Body of pancreas (tissue), 4 donors: Measurements from ENCODE around the gene PLEKHG4B. TPM values are rescaled to one million over a fixed set of nuclear protein-coding genes. Genes with fewer than 3 reads are reported as not detected.
"Not testable (repeated sequence)": the region's sequence is repeated elsewhere in the genome, so short reads cannot be mapped to it uniquely, and the experiment has no call there.

ENCODE experiments used
- ATAC-seq: fragments of 150-250 bp; one replicate; pipeline ENCODE4 v1.9.1; 2016
- DNase-seq, 4 donors: peaks; one replicate each; pipeline ENCODE4 v3.0.0-alpha.2; 2019
- H3K27ac ChIP-seq, 4 donors: fragments of 200-600 bp; sonication (generic); 1 replicate in 3 of 4; 2 replicates in 1 of 4; pipeline versions ENCODE4 v1.5.1 to v1.6.1; 2016 to 2019; ENCODE audit warnings: mild to moderate bottlenecking in 1 of 4, mixed read lengths in 1 of 4, moderate library complexity in 1 of 4
- H3K27me3 ChIP-seq, 2 donors: fragments of 200-600 bp; sonication (generic); one replicate each; pipeline ENCODE4 v1.6.0; 2016; ENCODE audit warnings: mild to moderate bottlenecking in 1 of 2
- H3K36me3 ChIP-seq, 2 donors: fragments of 200-600 bp; sonication (generic); replicated peaks in 1 of 2; 2 replicates each; pipeline ENCODE4 v1.5.1; 2016; ENCODE audit warnings: low read depth in 2 of 2; ENCODE audit not compliant: insufficient read depth in 1 of 2
- H3K4me1 ChIP-seq: fragments of 200-600 bp; sonication (generic); one replicate; pipeline ENCODE4 v1.6.0; 2016
- H3K4me3 ChIP-seq, 2 donors: fragments of 200-600 bp; sonication (generic); 1 replicate in 1 of 2; 2 replicates in 1 of 2; pipeline ENCODE4 v1.5.1; 2016 to 2019
- H3K9me3 ChIP-seq, 3 donors: fragments of 200-600 bp; sonication (generic); 1 replicate in 2 of 3; 2 replicates in 1 of 3; pipeline ENCODE4 v1.5.1; 2016
- POLR2A ChIP-seq, 3 donors: fragments of 450-650 bp; IDR thresholded peaks; one replicate each; pipeline ENCODE4 v1.6.1; 2016; ENCODE audit warnings: antibody characterized with exemption in 3 of 3, mild to moderate bottlenecking in 2 of 3
- WGBS, 2 donors: methylation state at CpG; one replicate each; pipeline ENCODE4 v1.1.5; 2017; 5-methylcytosine and 5-hydroxymethylcytosine counted together
- intact Hi-C: fragments of 100-400 bp; cut with DNase I; formaldehyde crosslinking; loops from one replicate; pipeline ENCODE4 v1.15.1; 2023
- total RNA-seq, 2 donors: library from RNA; depleted of rRNA; stranded (reverse); fragments of >200 nt; gene quantifications; one replicate each; pipeline ENCODE4 v1.1.0, GENCODE V29; 2016
- TF ChIP-seq, protein P1 (sequence below), 7 experiments: fragments of 450-650 bp in 4 of 7; fragments of 200-600 bp in 3 of 7; sonication (generic) in 3 of 7; IDR thresholded peaks; one replicate each; pipeline ENCODE4 v1.5.1; 2016 to 2019; ENCODE audit warnings: antibody characterized with exemption in 7 of 7

The PLEKHG4B gene
- total RNA-seq, 2 donors from 2014 or later: 0.99 to 1.3 TPM

DNA sequence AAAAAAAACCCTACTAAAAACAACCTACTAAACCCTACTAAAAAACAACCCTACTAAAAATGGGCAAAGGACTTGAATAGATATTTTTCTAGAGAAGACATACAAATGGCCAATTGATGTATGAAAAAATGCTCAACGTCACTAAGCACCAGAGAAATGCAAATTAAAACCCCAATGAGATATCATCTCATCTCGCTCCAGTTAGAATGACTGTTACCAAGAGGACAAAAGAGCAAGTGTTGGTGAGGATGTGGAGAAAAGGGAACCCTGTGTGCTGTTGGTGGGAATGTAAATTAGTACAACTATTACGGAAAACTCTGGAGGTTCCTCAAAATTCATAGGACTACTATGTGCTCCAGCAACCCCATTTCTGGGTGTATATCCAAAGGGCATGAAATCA lies 136.9 kb downstream of the PLEKHG4B start:
- no peaks in the 10 kb centered on the region for H3K27me3 ChIP-seq
- H3K4me3 ChIP-seq: no peak overlapping the region
- H3K36me3 ChIP-seq: peaks cover 17 to 44% of the 10 kb centered on the region in 2 donors
- intact Hi-C loops: no loop called here
- ATAC-seq (no peak), DNase-seq (no peak)
- no peaks in the 10 kb centered on the region for H3K4me1 ChIP-seq
- no peak overlapping the region for H3K27ac ChIP-seq
- no peaks in the 10 kb centered on the region for H3K9me3 ChIP-seq
- WGBS, 2 donors: 94 to 95% methylated on average over 3 of the region's 3 CpGs
- TF ChIP-seq POLR2A (IDR thresholded peaks at IDR 0.05): no peak
- TF ChIP-seq, protein P1, sequence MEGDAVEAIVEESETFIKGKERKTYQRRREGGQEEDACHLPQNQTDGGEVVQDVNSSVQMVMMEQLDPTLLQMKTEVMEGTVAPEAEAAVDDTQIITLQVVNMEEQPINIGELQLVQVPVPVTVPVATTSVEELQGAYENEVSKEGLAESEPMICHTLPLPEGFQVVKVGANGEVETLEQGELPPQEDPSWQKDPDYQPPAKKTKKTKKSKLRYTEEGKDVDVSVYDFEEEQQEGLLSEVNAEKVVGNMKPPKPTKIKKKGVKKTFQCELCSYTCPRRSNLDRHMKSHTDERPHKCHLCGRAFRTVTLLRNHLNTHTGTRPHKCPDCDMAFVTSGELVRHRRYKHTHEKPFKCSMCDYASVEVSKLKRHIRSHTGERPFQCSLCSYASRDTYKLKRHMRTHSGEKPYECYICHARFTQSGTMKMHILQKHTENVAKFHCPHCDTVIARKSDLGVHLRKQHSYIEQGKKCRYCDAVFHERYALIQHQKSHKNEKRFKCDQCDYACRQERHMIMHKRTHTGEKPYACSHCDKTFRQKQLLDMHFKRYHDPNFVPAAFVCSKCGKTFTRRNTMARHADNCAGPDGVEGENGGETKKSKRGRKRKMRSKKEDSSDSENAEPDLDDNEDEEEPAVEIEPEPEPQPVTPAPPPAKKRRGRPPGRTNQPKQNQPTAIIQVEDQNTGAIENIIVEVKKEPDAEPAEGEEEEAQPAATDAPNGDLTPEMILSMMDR (IDR thresholded peaks at IDR 0.05): no peak

- no peaks in the 10 kb centered on the region for H3K27me3 ChIP-seq
- H3K27ac ChIP-seq: no peak overlapping the region
- whole genome bisulfite sequencing, 2 donors: 91 to 99% methylated on average over 10 to 13 of the region's 14 CpGs
- H3K4me1 ChIP-seq: no peaks in the 10 kb centered on the region
- peaks cover 7 to 43% of the 10 kb centered on the region in 2 donors for H3K36me3 ChIP-seq
- no peaks in the 10 kb centered on the region for H3K9me3 ChIP-seq
- DNase-seq (no peak), ATAC-seq (no peak)
- no peak overlapping the region for H3K4me3 ChIP-seq
- intact Hi-C loops: no loop called here
- no peak for TF ChIP-seq POLR2A (IDR thresholded peaks at IDR 0.05)
- TF ChIP-seq, protein P1 (IDR thresholded peaks at IDR 0.05): no peak
Observed at GRCh38 chr5:230711-231110, 138.7 kb downstream of the PLEKHG4B start.

DNA sequence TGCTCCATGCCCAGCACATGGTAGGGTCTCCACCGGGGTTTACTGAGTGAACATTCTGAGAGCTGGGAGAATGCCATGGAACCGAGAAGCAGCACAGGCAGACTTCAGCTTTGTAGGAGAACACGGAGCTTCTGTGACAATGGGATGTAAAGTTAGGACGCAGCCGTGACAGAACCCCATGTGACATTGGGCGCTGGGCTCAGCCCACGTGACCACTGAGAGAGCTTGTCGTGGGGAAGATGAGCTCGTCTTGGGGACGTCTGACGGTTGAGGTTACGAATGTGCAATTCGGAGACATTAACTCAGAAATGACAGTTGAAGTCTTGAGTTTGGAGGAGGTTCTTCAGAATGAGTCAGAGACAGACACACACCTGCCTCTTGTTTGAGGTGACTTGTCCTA lies 139.7 kb downstream of the PLEKHG4B start:
- TF ChIP-seq POLR2A (IDR thresholded peaks at IDR 0.05): no peak
- TF ChIP-seq, protein P1 (IDR thresholded peaks at IDR 0.05): no peak
- Histone ChIP-seq H3K4me3 (no peak overlapping the region), H3K27ac (no peak overlapping the region), H3K36me3 (peaks cover 0 to 43% of the 10 kb centered on the region in 2 donors), H3K4me1 (no peaks in the 10 kb centered on the region), H3K27me3 (no peaks in the 10 kb centered on the region), H3K9me3 (no peaks in the 10 kb centered on the region)
- ATAC-seq: no peak
- 90 to 92% methylated on average over 13 of the region's 13 CpGs for WGBS, 2 donors
- intact Hi-C loops: no loop called here
- no peak for DNase-seq

GRCh38 chr5:233426-233825 lies 141.5 kb downstream of the PLEKHG4B start:
- H3K4me1 ChIP-seq, intact Hi-C loops, ATAC-seq, H3K27ac ChIP-seq, DNase-seq, H3K4me3 ChIP-seq, H3K9me3 ChIP-seq, H3K27me3 ChIP-seq: not testable (repeated sequence)
- peaks cover 0 to 34% of the 10 kb centered on the region in 2 donors for H3K36me3 ChIP-seq
- 94 to 95% methylated on average over 20 of the region's 20 CpGs for WGBS, 2 donors

DNA sequence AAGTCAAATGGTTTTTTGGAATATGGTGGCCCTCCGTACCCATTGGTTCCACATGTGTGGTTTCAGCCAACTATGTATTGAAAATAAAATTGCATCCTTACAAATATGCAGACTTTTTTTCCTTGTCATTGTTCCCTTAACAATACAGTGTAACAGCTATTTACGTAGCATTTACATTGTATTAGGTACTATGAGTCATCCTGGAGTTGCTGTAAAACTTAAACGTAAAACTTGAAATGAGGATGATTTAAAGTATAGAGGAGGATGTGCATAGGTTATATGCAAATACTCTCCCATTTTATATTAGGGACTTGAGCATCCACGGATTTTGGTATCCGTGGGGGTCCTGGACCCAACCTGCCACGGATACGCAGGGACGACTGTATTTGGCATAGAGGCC lies 142.5 kb downstream of the PLEKHG4B start:
- intact Hi-C loops: no loop called here
- Histone ChIP-seq H3K9me3 (no peaks in the 10 kb centered on the region), H3K4me3 (no peak overlapping the region), H3K4me1 (no peaks in the 10 kb centered on the region), H3K36me3 (peaks cover 0 to 30% of the 10 kb centered on the region in 2 donors), H3K27me3 (no peaks in the 10 kb centered on the region), H3K27ac (no peak overlapping the region)
- TF ChIP-seq, protein P1 (IDR thresholded peaks at IDR 0.05): no peak
- TF ChIP-seq POLR2A (IDR thresholded peaks at IDR 0.05): no peak
- ATAC-seq (no peak), DNase-seq (no peak)
- WGBS, 2 donors: 92 to 93% methylated on average over 8 of the region's 8 CpGs

DNA sequence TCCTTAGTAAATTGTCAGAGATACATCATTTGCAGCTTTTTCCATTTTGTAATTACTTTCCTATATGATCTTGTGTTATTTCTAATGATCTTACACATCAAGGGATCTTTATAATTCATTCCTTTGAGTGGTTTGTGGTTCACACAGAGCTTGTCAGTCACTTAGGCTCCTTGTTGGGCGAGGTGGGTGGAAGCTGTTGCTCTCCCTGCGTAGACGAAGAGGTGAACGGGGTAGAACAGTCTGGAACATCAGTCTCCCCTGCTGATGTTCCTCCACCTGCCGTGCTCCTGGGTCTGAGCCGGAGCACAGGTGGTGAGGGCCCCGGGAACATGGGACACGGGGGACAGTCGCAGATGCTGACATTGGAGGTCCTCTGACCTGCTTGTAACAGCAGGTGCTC lies 143.6 kb downstream of the PLEKHG4B start:
- ATAC-seq, H3K9me3 ChIP-seq, H3K27me3 ChIP-seq, DNase-seq, H3K27ac ChIP-seq, H3K4me3 ChIP-seq, intact Hi-C loops, H3K4me1 ChIP-seq: not testable (repeated sequence)
- peaks cover 5 to 31% of the 10 kb centered on the region in 2 donors for H3K36me3 ChIP-seq
- 97 to 98% methylated on average over 4 to 9 of the region's 9 CpGs for WGBS, 2 donors

DNA sequence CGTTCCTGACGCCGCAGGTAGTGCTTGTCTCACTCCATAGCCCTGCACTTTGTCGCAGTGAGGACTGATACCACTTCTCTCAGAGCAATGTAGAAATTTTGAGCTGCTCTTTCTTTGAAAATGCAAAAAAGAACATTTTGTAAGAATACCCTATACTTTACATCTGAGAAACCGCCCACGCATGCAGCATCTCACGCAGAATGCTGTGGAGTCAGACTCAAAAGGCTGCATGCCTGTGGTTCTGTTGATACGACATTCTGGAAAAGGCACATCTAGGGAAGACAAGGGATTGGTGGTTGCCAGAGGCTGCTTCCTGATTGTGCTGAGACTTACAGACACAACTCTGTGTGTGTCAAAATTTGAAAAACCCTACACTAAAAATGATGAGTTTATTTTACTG lies 146.0 kb downstream of the PLEKHG4B start:
- H3K9me3 ChIP-seq, DNase-seq: not testable (repeated sequence)
- WGBS, 2 donors: 94 to 98% methylated on average over 8 of the region's 8 CpGs

More for the DNA sequence above, 146.0 kb downstream of the PLEKHG4B start:
- H3K4me3 ChIP-seq, H3K4me1 ChIP-seq, H3K27ac ChIP-seq, H3K27me3 ChIP-seq, intact Hi-C loops, ATAC-seq: not testable (repeated sequence)
- H3K36me3 ChIP-seq: peaks cover 10 to 41% of the 10 kb centered on the region in 2 donors
